Endometrial microvascular endothelial cells (primary cell): ENCODE measurements around the gene CABLES2. TPM values are rescaled to one million over a fixed set of nuclear protein-coding genes. Genes with fewer than 3 reads are reported as not detected.

Experiments
- in situ Hi-C: cut with HindIII; loops from 2 replicates; pipeline ENCODE4 v1.10.0; 2017; ENCODE audit warnings: low sequenced_read_pairs, low pct_unique_long_range_greater_than_20kb; ENCODE audit errors: inconsistent ontology term
- total RNA-seq: library from RNA; depleted of rRNA; stranded (reverse); fragments of >200 nt; gene quantifications from one replicate; pipeline ENCODE4 v1.2.3, GENCODE V29; 2015; ENCODE audit errors: inconsistent ontology term

Gene CABLES2
- total RNA-seq, 1 donor from 2014 or later, result 6.9 TPM

GRCh38 chr20:62422636-62423325 lies 15.7 kb upstream of the CABLES2 start:
- in situ Hi-C loops, result no loop called here

GRCh38 chr20:62421716-62421990 lies 14.6 kb upstream of the CABLES2 start:
- in situ Hi-C loops, result no loop called here

- in situ Hi-C loops, result no loop called here
Observed at GRCh38 chr20:62420846-62421715, 14.0 kb upstream of the CABLES2 start.

GRCh38 chr20:62419759-62420158 lies 12.7 kb upstream of the CABLES2 start:
- in situ Hi-C loops, result no loop called here

- in situ Hi-C loops, result no loop called here
Observed at GRCh38 chr20:62418709-62419487, 11.8 kb upstream of the CABLES2 start.

GRCh38 chr20:62417981-62418708 lies 11.1 kb upstream of the CABLES2 start:
- in situ Hi-C loops, result no loop called here

- in situ Hi-C loops, result no loop called here
Observed at GRCh38 chr20:62416651-62417637, 9.9 kb upstream of the CABLES2 start.

GRCh38 chr20:62415354-62416111 lies 8.4 kb upstream of the CABLES2 start:
- in situ Hi-C loops, result no loop called here

- in situ Hi-C loops, result no loop called here
Observed at GRCh38 chr20:62413896-62414481, 6.9 kb upstream of the CABLES2 start.

- in situ Hi-C loops, result no loop called here
Observed at GRCh38 chr20:62413025-62413570, 6.0 kb upstream of the CABLES2 start.

- in situ Hi-C loops, result no loop called here
Observed at GRCh38 chr20:62412194-62413024, 5.3 kb upstream of the CABLES2 start.

- in situ Hi-C loops, result no loop called here
Observed at GRCh38 chr20:62411479-62412193, 4.6 kb upstream of the CABLES2 start.

- in situ Hi-C loops, result no loop called here
Observed at GRCh38 chr20:62410746-62411478, 3.8 kb upstream of the CABLES2 start.

- in situ Hi-C loops, result no loop called here
Observed at GRCh38 chr20:62409931-62410745, 3.1 kb upstream of the CABLES2 start.
